A673 (cell line): ENCODE measurements around the gene NSD2. TPM values are rescaled to one million over a fixed set of nuclear protein-coding genes. Genes with fewer than 3 reads are reported as not detected.

Experiments
- BruUV-seq: library from RNA; stranded (reverse); fragments of 400-500 nt; replicated peaks from 2 replicates; lab custom pipeline; 2021; lab: Mats Ljungman, UMichigan
- CTCF ChIA-PET: fragments of 300-600 bp; sonication (Branson Sonifier 250); formaldehyde crosslinking; loops from one replicate; lab custom pipeline; 2022; ENCODE audit warnings: antibody characterized with exemption; lab: Charles Lee
- POLR2A ChIA-PET: fragments of 300-600 bp; sonication (Branson Sonifier 250); formaldehyde crosslinking; loops from one replicate; lab custom pipeline; 2022; ENCODE audit warnings: antibody characterized with exemption; ENCODE audit not compliant: low non-redundant PET; lab: Charles Lee
- DNase-seq: peaks from one replicate; pipeline ENCODE4 v3.0.0-alpha.2; 2015; ENCODE audit warnings: low spot score
- H3K27ac ChIP-seq: fragments of 200-600 bp; sonication (generic); 2 replicates; pipeline ENCODE4 v1.5.1; 2016; ENCODE audit warnings: mixed run types, low read depth, mild to moderate bottlenecking, mixed read lengths, antibody characterized with exemption, low read length; ENCODE audit not compliant: poor library complexity, severe bottlenecking
- H3K27me3 ChIP-seq: fragments of 200-600 bp; sonication (generic); replicated peaks from 2 replicates; pipeline ENCODE4 v1.6.1; 2017; ENCODE audit warnings: mixed run types, low read depth, mild to moderate bottlenecking, mixed read lengths, antibody characterized with exemption, low read length; ENCODE audit not compliant: insufficient read depth, poor library complexity
- H3K36me3 ChIP-seq: fragments of 200-600 bp; sonication (generic); 2 replicates; pipeline ENCODE4 v1.6.1; 2016; ENCODE audit warnings: mixed run types, mild to moderate bottlenecking, mixed read lengths, antibody characterized with exemption, low read length; ENCODE audit not compliant: insufficient read depth, poor library complexity, severe bottlenecking
- H3K4me1 ChIP-seq: fragments of 200-600 bp; sonication (generic); 2 replicates; pipeline ENCODE4 v1.6.1; 2017; ENCODE audit warnings: mixed run types, mild to moderate bottlenecking, mixed read lengths, antibody characterized with exemption, low read length; ENCODE audit not compliant: insufficient read depth, poor library complexity, severe bottlenecking
- H3K4me3 ChIP-seq: fragments of 200-600 bp; sonication (generic); 2 replicates; pipeline ENCODE4 v1.5.1; 2016; ENCODE audit warnings: low read depth, mixed run types, mild to moderate bottlenecking, mixed read lengths, low read length; ENCODE audit not compliant: poor library complexity, severe bottlenecking
- H3K9me3 ChIP-seq: fragments of 200-600 bp; sonication (generic); 2 replicates; pipeline ENCODE4 v1.6.1; 2016; ENCODE audit warnings: mixed run types, low read depth, mild to moderate bottlenecking, mixed read lengths, antibody characterized with exemption, low read length; ENCODE audit not compliant: poor library complexity, severe bottlenecking
- CTCF ChIP-seq: fragments of 300-800, 200-600 bp; sonication (generic); conservative IDR thresholded peaks from 2 replicates; pipeline ENCODE4 v1.5.1; 2017; ENCODE audit warnings: low read depth, mild to moderate bottlenecking, antibody characterized with exemption, low read length, moderate library complexity, mixed read lengths
- EZH2 ChIP-seq: fragments of 200-600 bp; sonication (generic); IDR thresholded peaks from 2 replicates; pipeline ENCODE4 v1.6.1; 2017; ENCODE audit warnings: borderline replicate concordance, low read depth, mild to moderate bottlenecking, mixed read lengths, antibody characterized with exemption, low read length; ENCODE audit not compliant: poor library complexity, severe bottlenecking
- intact Hi-C: fragments of 100-400 bp; cut with micrococcal nuclease; formaldehyde crosslinking; loops from one replicate; pipeline ENCODE4 v1.10.0; 2022; ENCODE audit not compliant: unreplicated experiment
- total RNA-seq: library from RNA; stranded (reverse); gene quantifications from 2 replicates; pipeline ENCODE4 v1.2.3, GENCODE V29; 2021

The NSD2 gene
- total RNA-seq, 1 experiment from 2014 or later, result 227 TPM

GRCh38 chr4:2006367-2006766 lies 135.2 kb downstream of the NSD2 start:
- intact Hi-C loops, result no loop called here
- Histone ChIP-seq H3K36me3 (peaks cover 29% of the 10 kb centered on the region), H3K9me3 (no peaks in the 10 kb centered on the region), H3K4me3 (no peak overlapping the region), H3K27ac (no peak overlapping the region), H3K4me1 (no peaks in the 10 kb centered on the region), H3K27me3 (no peaks in the 10 kb centered on the region)
- ChIA-PET CTCF (no interaction called here), POLR2A (interaction anchor here (0.8 kb wide), 1 partner anchor 10 kb away, joined by 3 read pairs; no protein-coding TSS in a partner anchor)
- BruUV-seq, result no TSS peak
- no peak for DNase-seq
- TF ChIP-seq CTCF (no peak), EZH2 (no peak)

- Histone ChIP-seq H3K9me3 (no peaks in the 10 kb centered on the region), H3K4me1 (no peaks in the 10 kb centered on the region), H3K27me3 (no peaks in the 10 kb centered on the region), H3K36me3 (peaks cover 29% of the 10 kb centered on the region), H3K4me3 (peak overlapping the region; percentile 70), H3K27ac (no peak overlapping the region)
- TSS peak; percentile 58 for BruUV-seq
- intact Hi-C loops, result no loop called here
- no peak for DNase-seq
- ChIA-PET CTCF (interaction anchor here (0.5 kb wide), 1 partner anchor 331 kb away, joined by 3 read pairs; no protein-coding TSS in a partner anchor), POLR2A (interaction anchor here (0.8 kb wide), 1 partner anchor 9 kb away, joined by 3 read pairs; no protein-coding TSS in a partner anchor)
- TF ChIP-seq CTCF, result no peak
- no peak for TF ChIP-seq EZH2
Measured at GRCh38 chr4:2006956-2007653, 135.9 kb downstream of the NSD2 start.

- Histone ChIP-seq H3K27ac (peak overlapping the region; percentile 100), H3K4me3 (peak overlapping the region; percentile 70), H3K4me1 (no peaks in the 10 kb centered on the region), H3K36me3 (peaks cover 29% of the 10 kb centered on the region), H3K9me3 (no peaks in the 10 kb centered on the region), H3K27me3 (no peaks in the 10 kb centered on the region)
- no peak for DNase-seq
- POLR2A ChIA-PET, result interaction anchor here (0.6 kb wide), 1 partner anchor 41 kb away, joined by 6 read pairs; no protein-coding TSS in a partner anchor
- CTCF ChIA-PET, result interaction anchor here (0.5 kb wide), 1 partner anchor 330 kb away, joined by 3 read pairs; no protein-coding TSS in a partner anchor
- BruUV-seq, result no TSS peak
- no peak for TF ChIP-seq EZH2
- no peak for TF ChIP-seq CTCF
- intact Hi-C loops, result no loop called here
Measured at GRCh38 chr4:2007804-2008670, 136.8 kb downstream of the NSD2 start.
